Activated CD4-positive, CD25-positive, alpha-beta regulatory T cell (primary cell): ENCODE results near the gene PAQR5.
"Not testable (repeated sequence)": the region's sequence is repeated elsewhere in the genome, so short reads cannot be mapped to it uniquely, and the experiment has no call there.

Source experiments
- DNase-seq, 4 experiments: peaks; one replicate each; lab custom pipeline; 2025; lab: John Stamatoyannopoulos, UW

The PAQR5 gene

GRCh38 chr15:69424001-69424400 is 125.3 kb downstream of the PAQR5 start:
- DNase-seq, result no peak

GRCh38 chr15:69424748-69425413 is 126.2 kb downstream of the PAQR5 start:
- DNase-seq, result no peak

- DNase-seq, result no peak
Observed at GRCh38 chr15:69433831-69434230, 135.1 kb downstream of the PAQR5 start.

GRCh38 chr15:69434238-69434637 is 135.5 kb downstream of the PAQR5 start:
- DNase-seq, result no peak

GRCh38 chr15:69434679-69435078 is 136.0 kb downstream of the PAQR5 start:
- no peak for DNase-seq

- no peak for DNase-seq
Observed at GRCh38 chr15:69435985-69436384, 137.3 kb downstream of the PAQR5 start.

- no peak for DNase-seq
Observed at GRCh38 chr15:69436951-69437350, 138.2 kb downstream of the PAQR5 start.

- no peak for DNase-seq
Observed at GRCh38 chr15:69439623-69440022, 140.9 kb downstream of the PAQR5 start.

GRCh38 chr15:69443032-69443611 is 144.4 kb downstream of the PAQR5 start:
- no peak for DNase-seq

GRCh38 chr15:69444686-69445085 is 146.0 kb downstream of the PAQR5 start:
- DNase-seq, result no peak

GRCh38 chr15:69446953-69447352 is 148.2 kb downstream of the PAQR5 start:
- DNase-seq, result no peak

GRCh38 chr15:69450221-69450620 is 151.5 kb downstream of the PAQR5 start:
- not testable (repeated sequence) for DNase-seq

- DNase-seq, result no peak
Observed at GRCh38 chr15:69450968-69451695, 152.4 kb downstream of the PAQR5 start.

- DNase-seq, result no peak
Observed at GRCh38 chr15:69451951-69452691, 153.4 kb downstream of the PAQR5 start.

GRCh38 chr15:69452692-69453521 is 154.2 kb downstream of the PAQR5 start, which contains the start of gene RPLP1:
RPLP1 (plus strand) TSS chr15:69452818; CDS start chr15:69452949, 131 bp downstream.
- DNase-seq, result peak; percentile 91 to 93 (median 91)

- DNase-seq, result no peak
Observed at GRCh38 chr15:69454953-69455352, 156.2 kb downstream of the PAQR5 start.

- DNase-seq, result no peak
Observed at GRCh38 chr15:69456208-69457166, 157.8 kb downstream of the PAQR5 start.
